ENCODE data around the gene DTNB.

GRCh38 chr2:25606892-25607291 lies 66.5 kb downstream of the DTNB start:
- TF ChIP-seq, protein P1, sequence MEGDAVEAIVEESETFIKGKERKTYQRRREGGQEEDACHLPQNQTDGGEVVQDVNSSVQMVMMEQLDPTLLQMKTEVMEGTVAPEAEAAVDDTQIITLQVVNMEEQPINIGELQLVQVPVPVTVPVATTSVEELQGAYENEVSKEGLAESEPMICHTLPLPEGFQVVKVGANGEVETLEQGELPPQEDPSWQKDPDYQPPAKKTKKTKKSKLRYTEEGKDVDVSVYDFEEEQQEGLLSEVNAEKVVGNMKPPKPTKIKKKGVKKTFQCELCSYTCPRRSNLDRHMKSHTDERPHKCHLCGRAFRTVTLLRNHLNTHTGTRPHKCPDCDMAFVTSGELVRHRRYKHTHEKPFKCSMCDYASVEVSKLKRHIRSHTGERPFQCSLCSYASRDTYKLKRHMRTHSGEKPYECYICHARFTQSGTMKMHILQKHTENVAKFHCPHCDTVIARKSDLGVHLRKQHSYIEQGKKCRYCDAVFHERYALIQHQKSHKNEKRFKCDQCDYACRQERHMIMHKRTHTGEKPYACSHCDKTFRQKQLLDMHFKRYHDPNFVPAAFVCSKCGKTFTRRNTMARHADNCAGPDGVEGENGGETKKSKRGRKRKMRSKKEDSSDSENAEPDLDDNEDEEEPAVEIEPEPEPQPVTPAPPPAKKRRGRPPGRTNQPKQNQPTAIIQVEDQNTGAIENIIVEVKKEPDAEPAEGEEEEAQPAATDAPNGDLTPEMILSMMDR (conservative IDR thresholded peaks at IDR 0.05): peak; percentile 76
- TF ChIP-seq ZFX (IDR thresholded peaks at IDR 0.05): no peak

Measured in C4-2B (cell line).